Measurements from ENCODE around the gene DGAT2. TPM values are rescaled to one million over a fixed set of nuclear protein-coding genes. Genes with fewer than 3 reads are reported as not detected.

The DGAT2 gene
- total RNA-seq, 1 donor from 2014 or later: 1.4 TPM

GRCh38 chr11:75792997-75793800 lies 24.6 kb downstream of the DGAT2 start:
- no peak overlapping the region for H3K27ac Mint-ChIP-seq
- peaks cover 16% of the 10 kb centered on the region for H3K27me3 Mint-ChIP-seq
- H3K4me1 Mint-ChIP-seq (ENCODE audit: low read depth): no peaks in the 10 kb centered on the region
- DNase-seq (ENCODE audit: low spot score, unreplicated experiment): no peak
- no peak overlapping the region for H3K4me3 Mint-ChIP-seq (ENCODE audit: low read depth)
- H3K36me3 Mint-ChIP-seq (ENCODE audit: insufficient read depth): no peaks in the 10 kb centered on the region
- no peak for TF ChIP-seq CTCF (IDR thresholded peaks at IDR 0.05; ENCODE audit: unreplicated experiment)
- no peaks in the 10 kb centered on the region for H3K9me3 Mint-ChIP-seq (ENCODE audit: low read depth)

GRCh38 chr11:75793966-75794365 lies 25.4 kb downstream of the DGAT2 start:
- Mint-ChIP-seq H3K4me3 (ENCODE audit: low read depth) (no peak overlapping the region), H3K4me1 (ENCODE audit: low read depth) (no peaks in the 10 kb centered on the region), H3K9me3 (ENCODE audit: low read depth) (no peaks in the 10 kb centered on the region), H3K36me3 (ENCODE audit: insufficient read depth) (no peaks in the 10 kb centered on the region), H3K27me3 (peaks cover 16% of the 10 kb centered on the region), H3K27ac (no peak overlapping the region)
- no peak for TF ChIP-seq CTCF (IDR thresholded peaks at IDR 0.05; ENCODE audit: unreplicated experiment)
- DNase-seq (ENCODE audit: low spot score, unreplicated experiment): no peak

DNA sequence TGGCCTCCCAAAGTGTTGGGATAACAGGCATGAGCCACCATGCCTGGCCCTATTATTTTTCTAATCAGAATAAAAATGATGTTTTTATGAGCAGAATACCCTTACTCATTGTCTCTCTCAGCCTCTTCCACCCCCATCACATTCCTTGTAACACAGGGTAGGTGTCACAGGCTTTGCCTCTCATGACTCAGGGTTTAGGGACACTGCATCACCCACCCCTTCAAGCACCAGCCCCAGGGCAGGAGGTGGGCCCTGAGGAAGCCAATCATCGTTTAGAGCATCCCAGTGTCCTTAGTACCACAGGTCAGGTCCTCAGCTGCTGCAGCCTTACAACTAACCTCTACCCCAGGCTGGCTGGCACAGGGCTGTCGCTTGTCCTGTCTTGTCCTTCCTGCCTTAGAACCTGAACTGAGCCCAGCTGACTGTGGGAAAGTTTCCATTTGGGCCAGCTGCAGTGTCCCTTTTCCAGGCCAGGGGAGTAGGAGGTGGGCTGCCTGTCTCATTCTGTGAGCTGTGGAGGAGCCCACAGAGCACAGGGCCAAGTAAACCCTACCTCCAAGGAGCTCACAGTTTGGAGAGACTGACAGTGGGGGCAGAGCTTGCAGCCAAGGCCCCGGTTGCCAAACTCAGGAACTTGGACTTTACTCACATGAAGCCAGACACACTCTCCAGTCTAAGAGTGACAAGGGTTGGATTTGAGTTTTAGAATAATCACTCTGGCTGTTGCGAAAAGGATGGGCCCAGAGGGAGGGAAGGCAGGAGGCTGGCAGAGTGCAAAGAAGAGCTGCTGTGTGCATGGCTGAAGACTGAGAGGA lies 26.9 kb downstream of the DGAT2 start:
- no peaks in the 10 kb centered on the region for H3K36me3 Mint-ChIP-seq (ENCODE audit: insufficient read depth)
- DNase-seq (ENCODE audit: low spot score, unreplicated experiment): no peak
- H3K4me3 Mint-ChIP-seq (ENCODE audit: low read depth): no peak overlapping the region
- no peaks in the 10 kb centered on the region for H3K9me3 Mint-ChIP-seq (ENCODE audit: low read depth)
- no peaks in the 10 kb centered on the region for H3K4me1 Mint-ChIP-seq (ENCODE audit: low read depth)
- H3K27me3 Mint-ChIP-seq: peaks cover 16% of the 10 kb centered on the region
- no peak overlapping the region for H3K27ac Mint-ChIP-seq
- no peak for TF ChIP-seq CTCF (IDR thresholded peaks at IDR 0.05; ENCODE audit: unreplicated experiment)

DNA sequence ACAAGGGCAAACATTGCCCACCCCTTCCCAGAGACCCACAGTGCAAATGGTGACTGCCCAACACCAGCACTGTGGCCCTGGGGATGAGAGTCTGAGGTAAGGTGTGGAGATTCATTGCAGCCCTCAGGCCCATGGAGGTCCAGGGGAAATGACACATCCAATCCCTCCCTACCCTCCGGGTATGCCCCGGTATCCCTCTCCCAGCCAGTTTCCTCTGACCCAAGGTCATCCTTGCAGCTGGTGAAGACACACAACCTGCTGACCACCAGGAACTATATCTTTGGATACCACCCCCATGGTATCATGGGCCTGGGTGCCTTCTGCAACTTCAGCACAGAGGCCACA lies 27.5 kb downstream of the DGAT2 start:
- no peaks in the 10 kb centered on the region for H3K36me3 Mint-ChIP-seq (ENCODE audit: insufficient read depth)

More for the DNA sequence above, 27.5 kb downstream of the DGAT2 start:
- no peaks in the 10 kb centered on the region for H3K9me3 Mint-ChIP-seq (ENCODE audit: low read depth)
- no peak for TF ChIP-seq CTCF (IDR thresholded peaks at IDR 0.05; ENCODE audit: unreplicated experiment)
- peaks cover 16% of the 10 kb centered on the region for H3K27me3 Mint-ChIP-seq
- no peak overlapping the region for H3K27ac Mint-ChIP-seq
- H3K4me1 Mint-ChIP-seq (ENCODE audit: low read depth): no peaks in the 10 kb centered on the region
- no peak for DNase-seq (ENCODE audit: low spot score, unreplicated experiment)
- no peak overlapping the region for H3K4me3 Mint-ChIP-seq (ENCODE audit: low read depth)
